Testis (tissue), 3 donors: Measurements from ENCODE around the gene GIPC3. TPM values are rescaled to one million over a fixed set of nuclear protein-coding genes. Genes with fewer than 3 reads are reported as not detected.
"Not testable (repeated sequence)": the region's sequence is repeated elsewhere in the genome, so short reads cannot be mapped to it uniquely, and the experiment has no call there.

Experiments used
- DNase-seq: peaks from one replicate; pipeline ENCODE4 v3.0.0-alpha.2; 2019
- H3K27ac ChIP-seq, 2 donors: fragments of 200-600 bp; sonication (generic); one replicate each; pipeline ENCODE4 v1.5.1; 2019
- H3K27me3 ChIP-seq: fragments of 200-600 bp; sonication (generic); one replicate; pipeline ENCODE4 v1.5.1; 2019
- H3K36me3 ChIP-seq: fragments of 200-600 bp; sonication (generic); one replicate; pipeline ENCODE4 v1.5.1; 2017; ENCODE audit warnings: low read depth; ENCODE audit errors: missing control alignments
- H3K4me1 ChIP-seq: fragments of 200-600 bp; sonication (generic); one replicate; pipeline ENCODE4 v1.5.1; 2019
- H3K4me3 ChIP-seq, 2 donors: fragments of 200-600 bp; sonication (generic); one replicate each; pipeline ENCODE4 v1.5.1; 2017 to 2019
- H3K9me3 ChIP-seq: fragments of 200-600 bp; sonication (generic); one replicate; pipeline ENCODE4 v1.5.1; 2017
- POLR2A ChIP-seq: fragments of 450-650 bp; IDR thresholded peaks from one replicate; pipeline ENCODE4 v1.6.1; 2017; ENCODE audit warnings: antibody characterized with exemption, mild to moderate bottlenecking, moderate library complexity
- WGBS, 2 donors: methylation state at CpG; one replicate each; pipeline ENCODE4 v1.1.5; 2018; 5-methylcytosine and 5-hydroxymethylcytosine counted together
- intact Hi-C: fragments of 100-400 bp; cut with DNase I; formaldehyde crosslinking; loops from one replicate; pipeline ENCODE4 v1.15.1; 2023; ENCODE audit warnings: low total_unique reads
- polyA plus RNA-seq: library from polyadenylated mRNA; stranded (reverse); fragments of 350-450 nt; fragmentation: Illumina TruSeq; extraction: RNeasy Lipid Tissue Mini Kit (QIAGEN cat#74804); gene quantifications from one replicate; pipeline ENCODE4 v1.2.3, GENCODE V29; 2014; ENCODE audit warnings: low read depth, low replicate concordance; ENCODE audit not compliant: insufficient read depth
- total RNA-seq, 2 donors: library from RNA; depleted of rRNA; stranded (reverse); fragments of >200 nt; gene quantifications; one replicate each; pipeline ENCODE4 v1.2.3, GENCODE V29; 2016
- TF ChIP-seq, protein P1 (sequence below), 3 experiments: fragments of 450-650 bp in 2 of 3; fragments of 200-600 bp in 1 of 3; sonication (generic) in 1 of 3; IDR thresholded peaks; one replicate each; pipeline ENCODE4 v1.5.1; 2016 to 2019; ENCODE audit warnings: antibody characterized with exemption in 3 of 3, mild to moderate bottlenecking in 2 of 3, moderate library complexity in 1 of 3

The GIPC3 gene
- total and polyA plus RNA-seq, 3 donors from 2014 or later, result 0.50 to 1.5 (median 0.87) TPM

DNA sequence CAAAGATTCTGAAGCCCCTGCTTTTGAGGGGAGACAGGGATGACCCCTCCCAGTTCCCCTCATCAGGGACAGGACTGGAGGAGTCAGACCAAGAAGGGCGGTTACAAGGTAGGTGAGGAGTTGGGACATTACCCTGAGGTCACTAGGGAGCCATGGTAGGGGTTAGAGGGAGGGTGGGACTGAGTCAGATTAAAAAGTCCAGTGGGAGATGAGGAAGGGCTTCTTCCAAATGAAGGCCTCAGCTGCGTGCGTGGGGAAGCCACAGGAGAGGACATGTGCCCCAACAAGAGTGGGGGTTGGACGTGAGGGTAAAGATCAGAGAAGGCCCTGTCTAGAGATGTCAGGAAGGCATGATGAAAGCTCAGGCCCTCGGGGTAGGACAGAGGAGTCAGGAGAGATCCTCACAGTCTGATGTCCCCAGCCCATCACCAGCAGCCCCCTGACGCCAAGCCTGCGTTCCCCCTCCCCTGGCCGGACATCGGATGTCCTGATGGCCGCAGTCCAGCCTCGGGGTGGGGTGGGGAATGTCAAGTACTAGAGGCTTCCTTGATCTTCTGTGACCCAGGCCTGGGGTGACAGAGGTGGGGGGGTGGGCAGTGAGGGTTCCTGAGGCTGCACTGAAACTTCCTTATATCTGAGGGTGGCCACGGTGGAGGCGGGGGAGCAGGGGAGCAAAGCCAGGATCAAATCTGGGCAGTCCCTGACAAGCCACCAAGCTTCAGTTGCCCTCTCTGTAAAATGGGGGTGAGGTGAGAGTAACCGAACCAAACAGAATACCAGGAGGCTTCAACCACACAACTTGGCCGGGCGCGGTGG lies 21.4 kb upstream of the GIPC3 start:
- no peak overlapping the region for H3K4me3 ChIP-seq
- H3K4me1 ChIP-seq, result no peaks in the 10 kb centered on the region
- intact Hi-C loops, result no loop called here
- TF ChIP-seq POLR2A, result no peak
- TF ChIP-seq, protein P1, sequence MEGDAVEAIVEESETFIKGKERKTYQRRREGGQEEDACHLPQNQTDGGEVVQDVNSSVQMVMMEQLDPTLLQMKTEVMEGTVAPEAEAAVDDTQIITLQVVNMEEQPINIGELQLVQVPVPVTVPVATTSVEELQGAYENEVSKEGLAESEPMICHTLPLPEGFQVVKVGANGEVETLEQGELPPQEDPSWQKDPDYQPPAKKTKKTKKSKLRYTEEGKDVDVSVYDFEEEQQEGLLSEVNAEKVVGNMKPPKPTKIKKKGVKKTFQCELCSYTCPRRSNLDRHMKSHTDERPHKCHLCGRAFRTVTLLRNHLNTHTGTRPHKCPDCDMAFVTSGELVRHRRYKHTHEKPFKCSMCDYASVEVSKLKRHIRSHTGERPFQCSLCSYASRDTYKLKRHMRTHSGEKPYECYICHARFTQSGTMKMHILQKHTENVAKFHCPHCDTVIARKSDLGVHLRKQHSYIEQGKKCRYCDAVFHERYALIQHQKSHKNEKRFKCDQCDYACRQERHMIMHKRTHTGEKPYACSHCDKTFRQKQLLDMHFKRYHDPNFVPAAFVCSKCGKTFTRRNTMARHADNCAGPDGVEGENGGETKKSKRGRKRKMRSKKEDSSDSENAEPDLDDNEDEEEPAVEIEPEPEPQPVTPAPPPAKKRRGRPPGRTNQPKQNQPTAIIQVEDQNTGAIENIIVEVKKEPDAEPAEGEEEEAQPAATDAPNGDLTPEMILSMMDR (IDR thresholded peaks at IDR 0.05), result no peak
- 80 to 82% methylated on average over 11 to 17 of the region's 17 CpGs for WGBS, 2 donors
- no peaks in the 10 kb centered on the region for H3K9me3 ChIP-seq
- DNase-seq, result no peak
- no peaks in the 10 kb centered on the region for H3K27me3 ChIP-seq
- H3K36me3 ChIP-seq, result no peaks in the 10 kb centered on the region
- H3K27ac ChIP-seq, result no peak overlapping the region

DNA sequence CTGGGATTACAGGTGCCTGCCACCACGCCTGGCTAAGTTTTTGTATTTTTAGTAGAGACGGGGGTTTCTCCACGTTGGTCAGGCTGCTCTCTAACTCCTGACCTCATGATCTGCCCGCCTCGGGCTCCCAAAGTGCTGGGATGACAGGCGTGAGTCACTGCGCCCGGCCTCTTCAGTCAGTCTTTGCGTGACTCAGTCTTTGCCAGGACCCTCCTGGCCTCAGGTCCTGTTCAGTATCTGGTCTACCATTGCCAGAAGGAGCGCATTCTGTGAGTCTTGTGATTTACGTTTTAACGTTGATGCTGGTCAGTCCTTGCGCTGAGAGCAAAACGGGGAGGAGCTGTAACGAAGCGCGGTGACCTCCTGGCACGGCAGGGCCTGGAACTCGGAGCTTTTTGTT lies 20.1 kb upstream of the GIPC3 start:
- no peaks in the 10 kb centered on the region for H3K4me1 ChIP-seq
- no peaks in the 10 kb centered on the region for H3K27me3 ChIP-seq
- H3K9me3 ChIP-seq, result no peaks in the 10 kb centered on the region
- 82 to 84% methylated on average over 19 of the region's 19 CpGs for WGBS, 2 donors
- H3K4me3 ChIP-seq, result no peak overlapping the region
- DNase-seq, result no peak
- H3K36me3 ChIP-seq, result no peaks in the 10 kb centered on the region
- TF ChIP-seq, protein P1 (IDR thresholded peaks at IDR 0.05), result no peak
- TF ChIP-seq POLR2A, result no peak
- intact Hi-C loops, result no loop called here
- no peak overlapping the region for H3K27ac ChIP-seq

DNA sequence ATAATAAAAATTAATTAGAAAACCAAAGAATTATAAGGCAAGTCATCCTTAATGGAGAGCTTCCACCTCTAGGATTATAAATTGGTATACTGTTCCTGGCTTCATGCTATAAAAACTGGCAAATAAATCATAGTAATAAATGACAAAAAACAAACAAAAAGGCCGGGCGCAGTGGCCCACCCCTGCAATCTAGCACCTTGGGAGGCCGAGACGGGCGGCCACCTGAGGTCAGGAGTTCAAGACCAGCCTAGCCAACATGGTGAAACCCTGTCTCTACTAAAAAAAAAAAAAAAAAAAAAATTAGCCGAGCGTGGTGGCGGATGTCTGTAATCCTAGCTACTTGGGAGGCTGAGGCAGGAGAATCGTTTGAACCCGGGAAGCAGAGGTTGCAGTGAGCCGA lies 15.2 kb upstream of the GIPC3 start:
- H3K4me1 ChIP-seq, H3K36me3 ChIP-seq, H3K27me3 ChIP-seq, intact Hi-C loops, H3K4me3 ChIP-seq, DNase-seq, H3K9me3 ChIP-seq, H3K27ac ChIP-seq: not testable (repeated sequence)
- WGBS, 2 donors, result 89 to 91% methylated on average over 11 of the region's 11 CpGs

DNA sequence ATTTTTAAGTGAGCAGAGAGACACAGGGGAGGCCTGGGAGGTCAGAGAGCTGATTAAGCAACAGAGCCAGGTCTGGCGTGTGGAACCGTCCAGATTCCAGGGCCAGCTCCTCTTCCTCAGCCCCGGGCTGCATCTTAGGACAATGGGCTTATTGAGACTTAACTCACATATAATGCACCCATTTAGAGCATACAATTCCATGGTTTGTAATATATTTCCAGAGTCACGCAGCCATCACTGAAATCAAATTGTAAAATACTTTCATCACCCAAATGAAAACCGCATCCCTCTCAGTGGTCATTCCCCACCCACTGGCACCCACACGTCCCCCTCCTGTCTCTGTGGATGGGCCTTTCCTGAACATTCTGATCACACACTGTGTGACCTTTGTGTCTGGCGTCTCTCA lies 14.7 kb upstream of the GIPC3 start:
- no peak for DNase-seq
- Histone ChIP-seq H3K27ac (no peak overlapping the region), H3K36me3 (no peaks in the 10 kb centered on the region), H3K27me3 (no peaks in the 10 kb centered on the region), H3K4me1 (peaks cover 9% of the 10 kb centered on the region), H3K9me3 (no peaks in the 10 kb centered on the region), H3K4me3 (no peak overlapping the region)
- intact Hi-C loops, result no loop called here
- WGBS, 2 donors, result 75 to 78% methylated on average over 7 of the region's 7 CpGs
- TF ChIP-seq POLR2A, result no peak
- TF ChIP-seq, protein P1 (IDR thresholded peaks at IDR 0.05), result no peak

DNA sequence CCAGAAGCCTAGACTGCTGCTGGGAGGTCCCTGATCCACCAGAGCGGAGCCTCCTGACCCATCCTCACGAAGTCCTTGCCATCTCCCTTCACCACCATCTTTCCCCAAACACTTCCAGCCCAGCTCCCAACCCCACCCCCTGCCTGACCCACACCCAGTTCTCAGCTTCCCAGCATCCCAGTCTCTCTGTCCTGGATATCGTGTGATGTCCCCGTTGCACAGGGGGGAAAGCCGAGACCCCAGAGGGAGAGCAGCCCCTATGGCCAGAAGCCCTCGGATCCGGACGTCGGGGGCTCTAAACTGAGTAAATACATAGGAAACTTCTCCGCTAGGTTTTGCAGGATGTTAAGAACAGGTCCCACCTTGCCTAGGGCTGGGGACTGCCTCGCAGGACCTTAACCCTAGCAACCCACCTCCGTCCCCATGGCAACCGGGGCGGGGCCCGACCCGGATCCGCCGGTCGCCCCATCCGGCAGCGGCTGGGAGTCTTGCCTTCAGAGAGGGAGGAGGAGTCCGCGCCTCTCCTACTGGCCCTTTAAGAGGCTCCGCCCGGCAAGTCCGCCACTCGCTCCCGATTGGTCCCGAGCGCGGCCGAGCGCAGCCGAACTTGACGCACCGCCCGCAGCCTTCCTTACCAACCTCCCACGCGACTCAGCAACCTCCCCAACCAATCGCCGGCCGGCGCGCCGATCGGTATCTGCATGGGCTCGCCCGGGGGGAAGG lies 13.0 kb upstream of the GIPC3 start:
- H3K4me3 ChIP-seq, result peak overlapping the region; percentile 83 to 89
- no peaks in the 10 kb centered on the region for H3K27me3 ChIP-seq
- H3K4me1 ChIP-seq, result peaks cover 9% of the 10 kb centered on the region
- no peaks in the 10 kb centered on the region for H3K9me3 ChIP-seq
- peak overlapping the region in 1 of 2 donors; percentile 6 for H3K27ac ChIP-seq
- no peak for TF ChIP-seq POLR2A
- TF ChIP-seq, protein P1 (IDR thresholded peaks at IDR 0.05), result no peak
- intact Hi-C loops, result no loop called here
- DNase-seq, result peak; percentile 100
- no peaks in the 10 kb centered on the region for H3K36me3 ChIP-seq
- 2 to 7% methylated on average over 6 to 44 of the region's 48 CpGs for WGBS, 2 donors
